Thoracic aorta (tissue), 2 donors: ENCODE data around the gene TBX15. TPM values are rescaled to one million over a fixed set of nuclear protein-coding genes. Genes with fewer than 3 reads are reported as not detected.
A peak's percentile ranks its signal among the peaks of the same experiment; 100 is the strongest.

Source experiments
- ATAC-seq: fragments of 150-250 bp; one replicate; pipeline ENCODE4 v1.8.0; 2017; ENCODE audit warnings: low read depth; ENCODE audit not compliant: insufficient number of reproducible peaks, low FRiP score
- DNase-seq: peaks from one replicate; pipeline ENCODE4 v3.0.0-alpha.2; 2020; ENCODE audit warnings: low spot score
- H3K27ac ChIP-seq, 2 donors: fragments of 200-600 bp; sonication (generic); 1 replicate in 1 of 2; 2 replicates in 1 of 2; pipeline ENCODE4 v1.5.1; 2016; ENCODE audit warnings: mild to moderate bottlenecking in 2 of 2, moderate library complexity in 2 of 2
- H3K27me3 ChIP-seq: fragments of 200-600 bp; sonication (generic); replicated peaks from 2 replicates; pipeline ENCODE4 v1.6.0; 2016; ENCODE audit warnings: mild to moderate bottlenecking; ENCODE audit not compliant: insufficient read depth
- H3K36me3 ChIP-seq: fragments of 200-600 bp; sonication (generic); one replicate; pipeline ENCODE4 v1.5.1; 2016
- H3K4me1 ChIP-seq, 2 donors: fragments of 200-600 bp; sonication (generic); 1 replicate in 1 of 2; 2 replicates in 1 of 2; pipeline versions ENCODE4 v1.5.1 to v1.6.0; 2016; ENCODE audit warnings: low read depth in 2 of 2, mild to moderate bottlenecking in 1 of 2; ENCODE audit not compliant: control insufficient read depth in 1 of 2
- H3K4me3 ChIP-seq: fragments of 200-600 bp; sonication (generic); 2 replicates; pipeline ENCODE4 v1.5.1; 2016; ENCODE audit warnings: mild to moderate bottlenecking
- H3K9me3 ChIP-seq: fragments of 200-600 bp; sonication (generic); 2 replicates; pipeline ENCODE4 v1.5.1; 2016
- total RNA-seq, 2 donors: library from RNA; depleted of rRNA; stranded (reverse); fragments of >200 nt; gene quantifications; one replicate each; pipeline versions ENCODE4 v1.1.0 to v1.2.3, GENCODE V29; 2016
- TF ChIP-seq, protein P1 (sequence below): fragments of 200-600 bp; sonication (generic); IDR thresholded peaks from one replicate; pipeline ENCODE4 v1.5.1; 2019; ENCODE audit warnings: antibody characterized with exemption

Gene TBX15
- total RNA-seq = 1 to 10 TPM; 1.5 to 6.8 TPM

DNA sequence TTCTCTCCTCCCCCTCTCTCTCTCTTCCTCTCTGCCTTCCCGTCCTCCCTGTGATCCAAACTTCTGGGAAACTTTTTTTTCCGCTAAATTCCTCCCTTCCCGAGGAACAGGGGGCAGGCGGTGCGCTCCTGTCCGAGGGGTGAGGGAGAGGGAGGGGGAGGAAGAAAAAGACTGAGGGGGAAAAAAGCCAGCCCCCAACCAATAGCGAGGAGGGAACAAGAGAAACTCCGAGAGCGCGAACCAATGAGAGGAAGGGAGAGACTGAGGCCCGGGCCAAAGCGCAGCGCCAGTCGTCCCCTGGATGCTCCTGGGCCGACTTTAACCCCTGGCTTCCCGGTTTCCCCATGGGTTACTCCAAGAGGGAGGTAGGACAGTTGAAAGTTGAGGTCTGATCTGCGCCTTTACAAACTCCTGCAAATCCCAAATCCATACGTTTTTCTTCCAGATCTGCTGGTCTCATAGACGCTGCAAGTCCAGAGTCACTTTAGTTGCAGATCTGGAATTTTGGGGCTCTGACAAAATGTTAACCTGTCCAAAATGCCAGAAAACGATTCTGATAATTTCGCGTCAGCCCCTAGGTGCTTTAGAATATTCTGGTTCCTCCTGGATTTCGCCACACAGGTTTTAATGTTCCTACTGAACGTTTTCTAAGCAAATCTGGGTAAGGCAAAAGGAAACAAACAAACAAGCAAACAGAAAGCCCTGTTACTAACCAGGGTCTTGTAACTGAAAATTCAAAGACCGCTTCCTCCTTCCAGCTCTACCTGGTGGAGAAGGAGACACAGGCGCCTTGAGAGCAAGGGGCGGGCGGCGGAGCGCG lies at the start of gene TBX15:
Gene TBX15 (minus strand): TSS at position 158 of the 820 bp plus-strand sequence. CDS start 548 bp downstream, outside the sequence.
- TF ChIP-seq, protein P1, sequence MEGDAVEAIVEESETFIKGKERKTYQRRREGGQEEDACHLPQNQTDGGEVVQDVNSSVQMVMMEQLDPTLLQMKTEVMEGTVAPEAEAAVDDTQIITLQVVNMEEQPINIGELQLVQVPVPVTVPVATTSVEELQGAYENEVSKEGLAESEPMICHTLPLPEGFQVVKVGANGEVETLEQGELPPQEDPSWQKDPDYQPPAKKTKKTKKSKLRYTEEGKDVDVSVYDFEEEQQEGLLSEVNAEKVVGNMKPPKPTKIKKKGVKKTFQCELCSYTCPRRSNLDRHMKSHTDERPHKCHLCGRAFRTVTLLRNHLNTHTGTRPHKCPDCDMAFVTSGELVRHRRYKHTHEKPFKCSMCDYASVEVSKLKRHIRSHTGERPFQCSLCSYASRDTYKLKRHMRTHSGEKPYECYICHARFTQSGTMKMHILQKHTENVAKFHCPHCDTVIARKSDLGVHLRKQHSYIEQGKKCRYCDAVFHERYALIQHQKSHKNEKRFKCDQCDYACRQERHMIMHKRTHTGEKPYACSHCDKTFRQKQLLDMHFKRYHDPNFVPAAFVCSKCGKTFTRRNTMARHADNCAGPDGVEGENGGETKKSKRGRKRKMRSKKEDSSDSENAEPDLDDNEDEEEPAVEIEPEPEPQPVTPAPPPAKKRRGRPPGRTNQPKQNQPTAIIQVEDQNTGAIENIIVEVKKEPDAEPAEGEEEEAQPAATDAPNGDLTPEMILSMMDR = no peak
- H3K27me3 ChIP-seq = peaks cover 35% of the 10 kb centered on the region
- peaks cover 15 to 34% of the 10 kb centered on the region in 2 donors for H3K4me1 ChIP-seq
- DNase-seq (no peak), ATAC-seq (no peak)
- H3K4me3 ChIP-seq = peak within 1 kb of the TSS; percentile 72
- no peak within 1 kb of the TSS for H3K27ac ChIP-seq
- H3K36me3 ChIP-seq = no peaks in the 10 kb centered on the region
- no peaks in the 10 kb centered on the region for H3K9me3 ChIP-seq

DNA sequence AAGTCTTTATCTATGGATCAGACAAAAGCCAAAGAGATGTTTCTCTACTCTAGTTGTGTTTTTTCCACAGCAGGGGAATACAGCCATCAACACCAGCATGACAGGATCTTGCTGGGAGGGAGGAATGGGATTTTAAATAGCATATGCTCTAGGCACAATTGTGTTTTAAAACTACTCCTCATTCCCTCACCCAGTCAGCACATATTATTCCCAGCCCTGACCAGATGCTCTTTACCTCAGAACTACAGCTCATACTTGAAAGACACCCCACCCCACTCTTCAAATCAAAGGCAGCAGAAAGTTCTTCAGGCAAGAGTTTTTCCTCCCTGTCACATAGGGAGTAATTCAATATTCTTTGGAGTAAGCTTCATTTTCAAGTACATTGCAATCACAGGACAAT lies 46.2 kb upstream of the TBX15 start:
- Histone ChIP-seq H3K9me3 (no peaks in the 10 kb centered on the region), H3K4me1 (no peaks in the 10 kb centered on the region), H3K4me3 (no peak overlapping the region), H3K27ac (no peak overlapping the region), H3K27me3 (no peaks in the 10 kb centered on the region), H3K36me3 (no peaks in the 10 kb centered on the region)
- ATAC-seq = no peak
- TF ChIP-seq, protein P1 = no peak
- no peak for DNase-seq

DNA sequence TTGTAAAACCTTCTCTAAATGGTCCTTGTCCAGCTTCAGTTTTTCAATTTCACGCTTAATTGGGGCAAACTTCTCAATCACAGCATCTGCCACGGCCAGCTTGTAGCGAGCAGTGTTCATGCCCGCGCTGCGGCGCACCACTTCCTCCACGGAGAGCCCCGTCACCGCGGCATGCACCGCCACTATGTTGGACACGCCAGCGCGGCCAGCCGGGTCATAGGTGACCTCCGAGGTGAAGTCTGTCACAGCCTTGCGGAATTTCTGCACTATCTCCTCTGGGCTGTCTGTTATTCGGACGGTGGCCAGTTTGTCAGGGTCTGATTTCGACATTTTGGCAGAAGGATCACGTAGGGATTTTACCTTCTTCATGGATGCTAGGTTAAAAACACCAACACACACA lies 44.8 kb upstream of the TBX15 start:
- DNase-seq = no peak
- Histone ChIP-seq H3K9me3 (no peaks in the 10 kb centered on the region), H3K4me1 (no peaks in the 10 kb centered on the region), H3K27ac (no peak overlapping the region), H3K4me3 (no peak overlapping the region), H3K36me3 (no peaks in the 10 kb centered on the region), H3K27me3 (no peaks in the 10 kb centered on the region)
- TF ChIP-seq, protein P1 = no peak
- ATAC-seq = no peak

DNA sequence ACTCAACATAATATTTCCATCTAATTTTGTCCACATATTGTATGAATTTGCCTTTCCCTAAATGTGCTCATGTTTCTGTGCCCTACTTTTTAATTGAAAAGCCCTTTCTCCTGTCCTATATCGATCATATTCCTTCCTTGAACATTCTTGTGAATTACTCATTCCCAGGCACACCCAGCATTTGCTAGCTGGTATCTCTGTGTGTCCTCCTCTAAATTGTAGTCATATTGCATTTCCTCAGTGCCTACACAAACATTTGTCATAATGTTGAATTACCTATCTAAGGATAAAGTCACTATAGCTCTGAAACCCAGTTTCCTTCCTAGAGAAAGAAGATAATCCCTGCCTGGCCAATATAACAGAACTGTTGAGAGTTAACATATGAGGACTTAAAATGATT lies 39.6 kb upstream of the TBX15 start:
- Histone ChIP-seq H3K4me1 (no peaks in the 10 kb centered on the region), H3K9me3 (no peaks in the 10 kb centered on the region), H3K36me3 (no peaks in the 10 kb centered on the region), H3K4me3 (no peak overlapping the region), H3K27ac (no peak overlapping the region), H3K27me3 (no peaks in the 10 kb centered on the region)
- ATAC-seq (no peak), DNase-seq (no peak)
- TF ChIP-seq, protein P1 = no peak

DNA sequence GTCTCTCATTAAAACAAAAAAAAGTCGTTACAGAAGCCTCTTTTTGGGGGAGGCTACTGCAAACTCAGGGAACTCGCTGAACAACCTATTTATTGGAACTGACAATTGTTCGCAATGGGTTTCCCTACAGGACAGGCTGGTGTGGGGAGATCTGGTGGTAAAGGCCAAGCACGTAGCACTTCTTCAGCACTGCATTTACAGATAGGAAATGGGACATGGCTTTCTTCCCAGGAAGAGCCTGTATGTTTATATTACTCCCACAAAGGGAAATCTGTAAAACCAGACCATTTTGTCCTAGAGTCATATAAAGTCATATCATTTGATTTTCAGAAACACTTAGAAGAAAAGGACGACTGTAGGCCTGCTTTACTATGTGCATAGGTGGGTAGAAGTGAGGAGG lies 38.8 kb upstream of the TBX15 start:
- Histone ChIP-seq H3K27me3 (no peaks in the 10 kb centered on the region), H3K4me1 (no peaks in the 10 kb centered on the region), H3K9me3 (no peaks in the 10 kb centered on the region), H3K27ac (no peak overlapping the region), H3K36me3 (no peaks in the 10 kb centered on the region), H3K4me3 (no peak overlapping the region)
- ATAC-seq = no peak
- TF ChIP-seq, protein P1 = no peak
- no peak for DNase-seq
